VCaP (cell line): ENCODE data around the gene TRPM3.

Experiments used
- H3K27ac ChIP-seq: fragments of 450-650 bp; 2 replicates; pipeline ENCODE4 v1.5.1; 2017
- CTCF ChIP-seq: fragments of 450-650 bp; conservative IDR thresholded peaks from 2 replicates; pipeline ENCODE4 v1.5.1; 2017; ENCODE audit warnings: mild to moderate bottlenecking, moderate library complexity

TRPM3 gene

DNA sequence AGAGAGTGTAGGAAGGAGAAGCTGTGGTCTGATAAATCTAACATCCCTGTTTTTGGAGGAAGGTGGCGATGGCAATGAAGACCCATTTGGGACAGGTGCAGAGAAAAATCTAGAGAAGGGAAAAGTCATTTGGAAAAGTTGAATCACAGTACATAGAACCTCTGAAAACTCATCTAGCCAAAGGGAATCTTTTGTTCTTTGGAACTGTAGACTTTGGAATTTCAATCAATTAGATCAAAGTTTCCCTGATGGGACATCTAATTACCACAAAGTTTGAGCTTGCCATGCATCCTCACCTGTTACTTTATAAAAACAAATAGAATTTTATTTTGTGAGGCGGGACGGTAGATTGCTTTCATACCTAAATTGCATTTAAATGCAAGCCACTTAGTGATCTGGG is 294.9 kb downstream of the TRPM3 start:
- H3K27ac ChIP-seq, result no peak overlapping the region
- no peak for TF ChIP-seq CTCF

GRCh38 chr9:70823284-70823683 is 298.1 kb downstream of the TRPM3 start:
- no peak overlapping the region for H3K27ac ChIP-seq
- TF ChIP-seq CTCF, result no peak

GRCh38 chr9:70817311-70817710 is 304.1 kb downstream of the TRPM3 start:
- no peak for TF ChIP-seq CTCF
- no peak overlapping the region for H3K27ac ChIP-seq

GRCh38 chr9:70816891-70817290 is 304.5 kb downstream of the TRPM3 start:
- no peak overlapping the region for H3K27ac ChIP-seq

DNA sequence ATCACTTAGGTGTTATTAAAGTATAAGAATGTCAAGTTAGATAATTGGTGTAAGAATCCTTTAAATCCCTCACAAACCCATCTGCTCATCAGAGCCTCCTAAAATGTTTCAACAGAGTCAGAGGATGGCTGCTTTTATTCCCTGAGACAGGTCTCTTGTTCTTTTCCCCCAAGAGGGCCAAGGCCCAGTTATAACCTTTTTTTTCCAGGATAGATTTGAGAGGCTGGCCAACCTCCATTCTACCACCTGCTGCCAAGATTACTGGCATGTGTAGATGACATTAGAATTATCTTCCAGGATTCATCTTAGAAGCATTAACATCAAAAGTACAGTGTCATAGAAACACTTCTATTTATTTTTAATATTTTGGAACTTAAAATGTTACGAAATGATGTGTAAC is 305.1 kb downstream of the TRPM3 start:
- peak overlapping the region; percentile 18; the same call in 1 of the 2 replicates for H3K27ac ChIP-seq
- no peak for TF ChIP-seq CTCF

More at GRCh38 chr9:70816891-70817290, 304.5 kb downstream of the TRPM3 start:
- no peak for TF ChIP-seq CTCF

- no peak overlapping the region for H3K27ac ChIP-seq
- no peak for TF ChIP-seq CTCF
Measured at GRCh38 chr9:70814597-70814996, 306.8 kb downstream of the TRPM3 start.

DNA sequence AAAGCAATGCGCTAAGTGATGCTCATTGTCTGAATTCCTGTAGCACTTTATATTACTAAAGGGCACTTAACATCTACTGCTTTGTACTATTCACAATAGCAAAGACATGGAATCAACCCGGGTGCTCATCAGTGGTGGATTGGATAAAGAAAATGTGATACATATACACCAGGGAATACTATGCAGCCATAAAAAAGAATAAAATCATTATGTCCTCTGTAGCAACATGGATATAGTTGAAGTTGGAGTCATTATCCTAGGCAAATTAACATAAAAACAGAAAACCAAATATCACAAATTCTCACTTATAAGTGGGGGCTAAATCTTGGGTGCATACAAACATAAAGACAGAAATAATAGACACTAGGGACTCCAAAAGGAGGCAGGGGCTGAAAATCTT is 308.3 kb downstream of the TRPM3 start:
- no peak for TF ChIP-seq CTCF
- H3K27ac ChIP-seq, result no peak overlapping the region

GRCh38 chr9:70811638-70812037 is 309.8 kb downstream of the TRPM3 start:
- no peak overlapping the region for H3K27ac ChIP-seq
- no peak for TF ChIP-seq CTCF
